Measurements from ENCODE around the gene RSPRY1.

RSPRY1 gene

DNA sequence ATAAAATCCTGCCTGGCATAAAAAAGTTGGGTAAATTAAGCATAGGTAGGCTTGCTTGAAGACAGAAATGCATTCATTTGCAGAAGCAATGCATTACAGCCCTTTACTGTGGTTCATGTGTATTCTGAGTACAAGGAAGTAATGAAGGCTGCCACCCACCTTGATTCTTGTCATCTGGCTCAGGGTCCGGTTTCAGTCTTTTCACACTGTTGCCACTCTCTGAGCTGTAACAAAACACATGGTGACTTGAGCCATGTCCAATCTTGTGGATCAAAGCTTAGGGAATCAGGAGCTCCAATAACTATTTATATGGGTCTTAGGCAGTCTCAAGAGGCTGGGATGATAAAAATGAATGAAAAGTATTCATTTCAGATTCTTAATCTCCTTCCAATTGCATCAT is 22.3 kb upstream of the RSPRY1 start:
- TF ChIP-seq, protein P1, sequence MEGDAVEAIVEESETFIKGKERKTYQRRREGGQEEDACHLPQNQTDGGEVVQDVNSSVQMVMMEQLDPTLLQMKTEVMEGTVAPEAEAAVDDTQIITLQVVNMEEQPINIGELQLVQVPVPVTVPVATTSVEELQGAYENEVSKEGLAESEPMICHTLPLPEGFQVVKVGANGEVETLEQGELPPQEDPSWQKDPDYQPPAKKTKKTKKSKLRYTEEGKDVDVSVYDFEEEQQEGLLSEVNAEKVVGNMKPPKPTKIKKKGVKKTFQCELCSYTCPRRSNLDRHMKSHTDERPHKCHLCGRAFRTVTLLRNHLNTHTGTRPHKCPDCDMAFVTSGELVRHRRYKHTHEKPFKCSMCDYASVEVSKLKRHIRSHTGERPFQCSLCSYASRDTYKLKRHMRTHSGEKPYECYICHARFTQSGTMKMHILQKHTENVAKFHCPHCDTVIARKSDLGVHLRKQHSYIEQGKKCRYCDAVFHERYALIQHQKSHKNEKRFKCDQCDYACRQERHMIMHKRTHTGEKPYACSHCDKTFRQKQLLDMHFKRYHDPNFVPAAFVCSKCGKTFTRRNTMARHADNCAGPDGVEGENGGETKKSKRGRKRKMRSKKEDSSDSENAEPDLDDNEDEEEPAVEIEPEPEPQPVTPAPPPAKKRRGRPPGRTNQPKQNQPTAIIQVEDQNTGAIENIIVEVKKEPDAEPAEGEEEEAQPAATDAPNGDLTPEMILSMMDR (IDR thresholded peaks at IDR 0.05; ENCODE audit: extremely low read depth, insufficient read depth, missing control alignments): no peak
- in situ Hi-C loops (cut with MboI; ENCODE audit: low pct_unique_long_range_greater_than_20kb, low sequenced_read_pairs, unreplicated experiment): loop anchor here (10.0 kb wide), 1 partner anchor 79 kb away; no protein-coding TSS in a partner anchor
- no peak for DNase-seq (ENCODE audit: low spot score)

DNA sequence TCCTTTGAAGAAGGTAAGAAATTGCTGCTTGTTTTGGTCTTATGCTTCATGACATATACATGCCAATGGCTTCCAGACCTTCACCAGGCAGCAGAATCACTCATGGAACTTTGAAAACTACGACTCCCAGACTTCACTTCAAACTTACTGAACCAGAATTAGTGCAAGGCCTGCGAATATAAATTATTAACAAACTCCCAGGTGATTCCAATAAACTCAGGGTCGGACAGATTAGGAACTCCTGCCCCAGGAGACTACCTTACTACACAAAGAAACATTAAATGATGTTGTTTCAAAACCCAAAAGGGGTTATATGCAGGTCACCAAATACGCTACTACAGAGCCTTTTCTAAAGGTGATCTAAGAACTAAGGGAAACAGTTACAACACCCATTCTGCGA is 20.6 kb upstream of the RSPRY1 start:
- TF ChIP-seq, protein P1 (IDR thresholded peaks at IDR 0.05; ENCODE audit: extremely low read depth, insufficient read depth, missing control alignments): no peak
- in situ Hi-C loops (cut with MboI; ENCODE audit: low pct_unique_long_range_greater_than_20kb, low sequenced_read_pairs, unreplicated experiment): loop anchor here (10.0 kb wide), 1 partner anchor 81 kb away; no protein-coding TSS in a partner anchor
- no peak for DNase-seq (ENCODE audit: low spot score)

DNA sequence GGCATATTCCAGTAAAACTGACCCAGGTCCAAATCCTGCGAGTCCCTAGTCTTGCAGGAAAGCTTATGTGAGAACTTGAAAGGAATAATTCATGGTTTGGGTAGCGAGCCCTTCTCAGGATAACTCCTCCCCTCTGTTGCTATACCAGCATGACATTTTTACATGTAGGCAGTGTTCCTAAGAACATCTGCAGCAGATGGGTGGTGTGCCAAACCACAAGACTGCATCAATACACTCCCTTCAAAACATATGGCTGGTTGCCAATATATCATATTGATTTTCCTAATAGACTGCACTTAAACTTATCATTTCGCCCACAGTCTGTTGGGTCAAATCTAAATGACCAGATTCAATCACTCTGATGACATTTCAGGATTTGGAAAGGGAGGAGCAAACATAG is 20.2 kb upstream of the RSPRY1 start:
- in situ Hi-C loops (cut with MboI; ENCODE audit: low pct_unique_long_range_greater_than_20kb, low sequenced_read_pairs, unreplicated experiment): loop anchor here (10.0 kb wide), 1 partner anchor 81 kb away; no protein-coding TSS in a partner anchor
- DNase-seq (ENCODE audit: low spot score): no peak
- TF ChIP-seq, protein P1 (IDR thresholded peaks at IDR 0.05; ENCODE audit: extremely low read depth, insufficient read depth, missing control alignments): no peak

DNA sequence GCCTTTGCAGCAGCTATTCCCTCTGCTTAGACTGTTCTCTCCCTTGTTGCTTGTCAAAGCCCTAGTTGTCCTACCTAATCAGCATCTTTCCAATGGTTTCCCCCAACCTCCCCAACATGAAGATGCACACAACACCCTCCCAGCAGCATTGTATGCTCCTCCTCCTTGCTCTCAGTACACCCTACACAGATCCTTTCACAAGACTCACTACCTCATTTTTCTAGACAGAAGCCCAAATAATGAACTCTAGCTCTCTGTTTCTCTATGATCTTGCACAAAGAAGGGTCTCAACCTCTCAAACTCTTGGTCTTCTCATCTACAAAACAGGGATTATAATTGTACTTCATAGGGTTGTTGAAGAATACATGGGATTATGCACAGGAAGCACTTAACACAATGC is 19.7 kb upstream of the RSPRY1 start:
- in situ Hi-C loops (cut with MboI; ENCODE audit: low pct_unique_long_range_greater_than_20kb, low sequenced_read_pairs, unreplicated experiment): loop anchor here (10.0 kb wide), 1 partner anchor 82 kb away; no protein-coding TSS in a partner anchor
- TF ChIP-seq, protein P1 (IDR thresholded peaks at IDR 0.05; ENCODE audit: extremely low read depth, insufficient read depth, missing control alignments): no peak
- no peak for DNase-seq (ENCODE audit: low spot score)

DNA sequence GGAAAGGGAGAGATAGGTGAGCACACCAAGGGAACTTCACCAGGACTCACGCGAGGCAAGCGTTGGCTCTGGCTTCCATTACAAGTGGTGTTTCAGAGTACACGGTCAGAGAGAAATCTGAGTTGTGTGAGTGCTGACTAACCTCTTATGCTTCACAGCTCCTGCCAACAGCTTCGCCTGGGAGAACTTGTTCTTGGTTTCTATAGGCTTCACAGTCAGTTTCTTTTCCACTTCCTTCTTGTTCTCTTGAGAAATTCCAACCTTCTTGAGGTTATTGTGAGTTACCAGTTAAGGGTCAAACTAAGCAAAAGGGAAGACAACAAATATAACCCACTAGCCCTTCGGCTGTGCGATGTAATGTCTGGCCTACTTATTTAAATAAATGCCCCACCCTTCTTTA is 19.2 kb upstream of the RSPRY1 start:
- no peak for DNase-seq (ENCODE audit: low spot score)
- in situ Hi-C loops (cut with MboI; ENCODE audit: low pct_unique_long_range_greater_than_20kb, low sequenced_read_pairs, unreplicated experiment): loop anchor here (10.0 kb wide), 1 partner anchor 82 kb away; no protein-coding TSS in a partner anchor
- TF ChIP-seq, protein P1 (IDR thresholded peaks at IDR 0.05; ENCODE audit: extremely low read depth, insufficient read depth, missing control alignments): no peak

DNA sequence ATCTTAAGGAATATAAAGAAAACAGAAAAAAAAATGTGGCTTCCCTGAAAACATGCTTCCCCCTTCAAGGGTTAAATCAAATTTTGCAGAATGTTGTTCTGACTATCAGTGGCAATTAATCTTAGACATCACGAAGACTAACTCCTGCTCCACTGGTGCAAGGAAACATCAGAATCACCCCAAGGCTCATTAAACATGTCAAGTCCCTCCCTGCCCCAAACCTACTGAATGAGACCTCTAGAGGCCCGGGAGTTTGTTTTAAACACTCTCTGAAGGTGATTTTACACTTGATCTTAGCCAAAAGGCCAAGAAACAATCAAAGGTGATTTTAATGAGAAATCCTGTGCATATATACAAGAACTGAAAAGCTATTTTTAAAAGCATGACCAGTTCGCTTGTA is 18.6 kb upstream of the RSPRY1 start:
- no peak for DNase-seq (ENCODE audit: low spot score)
- TF ChIP-seq, protein P1 (IDR thresholded peaks at IDR 0.05; ENCODE audit: extremely low read depth, insufficient read depth, missing control alignments): no peak

More for the DNA sequence above, 18.6 kb upstream of the RSPRY1 start:
- in situ Hi-C loops (cut with MboI; ENCODE audit: low pct_unique_long_range_greater_than_20kb, low sequenced_read_pairs, unreplicated experiment): loop anchor here (10.0 kb wide), 1 partner anchor 83 kb away; no protein-coding TSS in a partner anchor
